HCT116 (cell line): ENCODE results near the gene TMEM91. TPM values are rescaled to one million over a fixed set of nuclear protein-coding genes. Genes with fewer than 3 reads are reported as not detected.

Source experiments
- ATAC-seq: fragments of 200-7000 bp; cut with Tn5 transposase; 2 replicates; pipeline ENCODE4 v1.9.1; 2020; ENCODE audit warnings: mild to moderate bottlenecking, moderate library complexity
- BruUV-seq: library from RNA; stranded (reverse); fragments of 400-500 nt; replicated peaks from 2 replicates; lab custom pipeline; 2021; lab: Mats Ljungman, UMichigan
- CTCF ChIA-PET: fragments of 300-600 bp; sonication (Branson Sonifier 250); formaldehyde crosslinking; loops from one replicate; lab custom pipeline; 2021; ENCODE audit warnings: antibody characterized with exemption; lab: Charles Lee
- POLR2A ChIA-PET: fragments of 300-600, 350-600 bp; sonication (Branson Sonifier 250); formaldehyde crosslinking; loops from one replicate; lab custom pipeline; 2021; ENCODE audit warnings: antibody characterized with exemption; lab: Charles Lee
- RAD21 ChIA-PET, 2 experiments: fragments of 300-600 bp; sonication (Branson Sonifier 250); formaldehyde crosslinking; loops; one replicate each; lab custom pipeline; 2023; ENCODE audit warnings: low total read pairs in 2 of 2; ENCODE audit not compliant: uncharacterized antibody in 2 of 2, unreplicated experiment in 2 of 2, low non-redundant PET in 1 of 2; lab: Charles Lee
- DNase-seq: peaks from one replicate; pipeline ENCODE4 v3.0.0-alpha.2; 2010; ENCODE audit warnings: low read depth, low spot score
- H2AFZ ChIP-seq: fragments of 200-600 bp; shearing (Covaris generic), sonication (generic); 2 replicates; pipeline ENCODE4 v1.6.1; 2017; ENCODE audit warnings: low read depth, mixed run types, mixed read lengths, antibody characterized with exemption, low read length; ENCODE audit not compliant: poor library complexity, severe bottlenecking
- H3K27ac ChIP-seq: 2 replicates; pipeline ENCODE4 v1.5.1; 2012; ENCODE audit warnings: low read depth, low read length
- H3K27me3 ChIP-seq: fragments of 200-600 bp; sonication (generic); 2 replicates; pipeline ENCODE4 v1.6.1; 2016; ENCODE audit warnings: mixed run types, low read length, mixed read lengths; ENCODE audit not compliant: insufficient read depth
- H3K36me3 ChIP-seq, 2 experiments: fragments of 200-500 bp in 1 of 2; fragments of 200-600 bp in 1 of 2; sonication (Bioruptor generic) in 1 of 2; sonication (generic) in 1 of 2; 2 replicates each; pipeline versions ENCODE4 v1.5.1 to v1.6.1; 2014 to 2016; ENCODE audit warnings: low read length in 2 of 2, inconsistent platforms in 1 of 2, mixed read lengths in 1 of 2, mixed run types in 1 of 2; ENCODE audit not compliant: insufficient read depth in 2 of 2, control insufficient read depth in 1 of 2
- H3K4me1 ChIP-seq, 2 experiments: fragments of 200-600 bp in 1 of 2; sonication (generic) in 1 of 2; 2 replicates each; pipeline versions ENCODE4 v1.5.1 to v1.6.1; 2012 to 2017; ENCODE audit warnings: low read length in 2 of 2, inconsistent platforms in 1 of 2, mild to moderate bottlenecking in 1 of 2, mixed read lengths in 1 of 2, mixed run types in 1 of 2, moderate library complexity in 1 of 2; ENCODE audit not compliant: insufficient read depth in 2 of 2, control insufficient read depth in 1 of 2
- H3K4me2 ChIP-seq: fragments of 200-600 bp; sonication (generic); 2 replicates; pipeline ENCODE4 v1.6.1; 2017; ENCODE audit warnings: mixed run types, low read length, mixed read lengths
- H3K4me3 ChIP-seq, 2 experiments: fragments of 200-600 bp in 1 of 2; sonication (generic) in 1 of 2; replicated peaks in 1 of 2; 2 replicates each; pipeline ENCODE4 v1.5.1; 2011 to 2016; ENCODE audit warnings: low read length in 2 of 2, control low read depth in 1 of 2, low read depth in 1 of 2, mild to moderate bottlenecking in 1 of 2, mixed read lengths in 1 of 2, mixed run types in 1 of 2
- H3K79me2 ChIP-seq: fragments of 200-600 bp; sonication (generic); 2 replicates; pipeline ENCODE4 v1.6.1; 2017; ENCODE audit warnings: mild to moderate bottlenecking, mixed run types, low read length, moderate library complexity, mixed read lengths; ENCODE audit not compliant: insufficient read depth
- H3K9ac ChIP-seq: fragments of 200-600 bp; sonication (generic); 2 replicates; pipeline ENCODE4 v1.6.1; 2016; ENCODE audit warnings: low read length, mixed read lengths
- H3K9me2 ChIP-seq: fragments of 200-600 bp; sonication (generic), shearing (Covaris generic); 2 replicates; pipeline ENCODE4 v1.6.1; 2017; ENCODE audit warnings: mixed run types, mild to moderate bottlenecking, moderate library complexity; ENCODE audit not compliant: insufficient read depth
- H3K9me3 ChIP-seq, 2 experiments: fragments of 200-500 bp in 1 of 2; fragments of 200-600 bp in 1 of 2; sonication (Bioruptor generic) in 1 of 2; sonication (generic) in 1 of 2; 2 replicates each; pipeline ENCODE4 v1.6.1; 2014 to 2017; ENCODE audit warnings: low read length in 2 of 2, mixed read lengths in 2 of 2, inconsistent platforms in 1 of 2, low read depth in 1 of 2, mild to moderate bottlenecking in 1 of 2, mixed run types in 1 of 2, moderate library complexity in 1 of 2; ENCODE audit not compliant: control insufficient read depth in 1 of 2, insufficient read depth in 1 of 2
- H4K20me1 ChIP-seq: fragments of 200-600 bp; sonication (generic), shearing (Covaris generic); 2 replicates; pipeline ENCODE4 v1.6.1; 2017; ENCODE audit warnings: mixed run types, mild to moderate bottlenecking, moderate library complexity; ENCODE audit not compliant: insufficient read depth
- ELF1 ChIP-seq: IDR thresholded peaks from 2 replicates; pipeline ENCODE4 v1.6.1; 2012; ENCODE audit warnings: low read depth, borderline replicate concordance
- EZH2phosphoT487 ChIP-seq: fragments of 200-600 bp; IDR thresholded peaks from 2 replicates; pipeline ENCODE4 v1.6.1; 2018; ENCODE audit warnings: antibody characterized with exemption, borderline replicate concordance
- JUND ChIP-seq: IDR thresholded peaks from 2 replicates; pipeline ENCODE4 v1.6.1; 2012
- POLR2AphosphoS5 ChIP-seq: IDR thresholded peaks from 2 replicates; pipeline ENCODE4 v1.6.1; 2011; ENCODE audit warnings: mild to moderate bottlenecking, low read depth, low read length, moderate library complexity
- SIN3A ChIP-seq: IDR thresholded peaks from 2 replicates; pipeline ENCODE4 v1.6.1; 2012; ENCODE audit warnings: low read depth
- SP1 ChIP-seq: IDR thresholded peaks from 2 replicates; pipeline ENCODE4 v1.6.1; 2012; ENCODE audit warnings: low read depth
- SRF ChIP-seq: IDR thresholded peaks from 2 replicates; pipeline ENCODE4 v1.6.1; 2012; ENCODE audit warnings: low read depth
- YY1 ChIP-seq: IDR thresholded peaks from 2 replicates; pipeline ENCODE4 v1.6.1; 2011; ENCODE audit warnings: low read length, low read depth, moderate library complexity, mild to moderate bottlenecking; ENCODE audit not compliant: insufficient replicate concordance; ENCODE audit errors: extremely low read depth
- ZFX ChIP-seq: fragments of 450-650 bp; IDR thresholded peaks from 2 replicates; pipeline ENCODE4 v1.6.1; 2017
- intact Hi-C: fragments of 100-400 bp; cut with micrococcal nuclease; formaldehyde crosslinking; loops from 2 replicates; pipeline ENCODE4 v1.10.0; 2022
- total RNA-seq: library from RNA; stranded (reverse); gene quantifications from one replicate; pipeline ENCODE4 v1.2.1, GENCODE V29; 2021; ENCODE audit not compliant: unreplicated experiment
- TF ChIP-seq, protein P1 (sequence below): IDR thresholded peaks from 2 replicates; pipeline ENCODE4 v1.6.1; 2012; ENCODE audit warnings: low read depth
- TF ChIP-seq, protein P2 (sequence below): IDR thresholded peaks from 2 replicates; pipeline ENCODE4 v1.6.1; 2011; ENCODE audit warnings: mild to moderate bottlenecking, low read length, moderate library complexity; ENCODE audit not compliant: insufficient replicate concordance; ENCODE audit errors: extremely low read depth
- TF ChIP-seq, protein P3 (sequence below): IDR thresholded peaks from 2 replicates; pipeline ENCODE4 v1.6.1; 2012

The TMEM91 gene
- total RNA-seq, 1 experiment from 2014 or later, result 4.4 TPM

- TF ChIP-seq, protein P1, sequence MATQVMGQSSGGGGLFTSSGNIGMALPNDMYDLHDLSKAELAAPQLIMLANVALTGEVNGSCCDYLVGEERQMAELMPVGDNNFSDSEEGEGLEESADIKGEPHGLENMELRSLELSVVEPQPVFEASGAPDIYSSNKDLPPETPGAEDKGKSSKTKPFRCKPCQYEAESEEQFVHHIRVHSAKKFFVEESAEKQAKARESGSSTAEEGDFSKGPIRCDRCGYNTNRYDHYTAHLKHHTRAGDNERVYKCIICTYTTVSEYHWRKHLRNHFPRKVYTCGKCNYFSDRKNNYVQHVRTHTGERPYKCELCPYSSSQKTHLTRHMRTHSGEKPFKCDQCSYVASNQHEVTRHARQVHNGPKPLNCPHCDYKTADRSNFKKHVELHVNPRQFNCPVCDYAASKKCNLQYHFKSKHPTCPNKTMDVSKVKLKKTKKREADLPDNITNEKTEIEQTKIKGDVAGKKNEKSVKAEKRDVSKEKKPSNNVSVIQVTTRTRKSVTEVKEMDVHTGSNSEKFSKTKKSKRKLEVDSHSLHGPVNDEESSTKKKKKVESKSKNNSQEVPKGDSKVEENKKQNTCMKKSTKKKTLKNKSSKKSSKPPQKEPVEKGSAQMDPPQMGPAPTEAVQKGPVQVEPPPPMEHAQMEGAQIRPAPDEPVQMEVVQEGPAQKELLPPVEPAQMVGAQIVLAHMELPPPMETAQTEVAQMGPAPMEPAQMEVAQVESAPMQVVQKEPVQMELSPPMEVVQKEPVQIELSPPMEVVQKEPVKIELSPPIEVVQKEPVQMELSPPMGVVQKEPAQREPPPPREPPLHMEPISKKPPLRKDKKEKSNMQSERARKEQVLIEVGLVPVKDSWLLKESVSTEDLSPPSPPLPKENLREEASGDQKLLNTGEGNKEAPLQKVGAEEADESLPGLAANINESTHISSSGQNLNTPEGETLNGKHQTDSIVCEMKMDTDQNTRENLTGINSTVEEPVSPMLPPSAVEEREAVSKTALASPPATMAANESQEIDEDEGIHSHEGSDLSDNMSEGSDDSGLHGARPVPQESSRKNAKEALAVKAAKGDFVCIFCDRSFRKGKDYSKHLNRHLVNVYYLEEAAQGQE, result no peak
- TF ChIP-seq YY1, result no peak
- TF ChIP-seq, protein P2, sequence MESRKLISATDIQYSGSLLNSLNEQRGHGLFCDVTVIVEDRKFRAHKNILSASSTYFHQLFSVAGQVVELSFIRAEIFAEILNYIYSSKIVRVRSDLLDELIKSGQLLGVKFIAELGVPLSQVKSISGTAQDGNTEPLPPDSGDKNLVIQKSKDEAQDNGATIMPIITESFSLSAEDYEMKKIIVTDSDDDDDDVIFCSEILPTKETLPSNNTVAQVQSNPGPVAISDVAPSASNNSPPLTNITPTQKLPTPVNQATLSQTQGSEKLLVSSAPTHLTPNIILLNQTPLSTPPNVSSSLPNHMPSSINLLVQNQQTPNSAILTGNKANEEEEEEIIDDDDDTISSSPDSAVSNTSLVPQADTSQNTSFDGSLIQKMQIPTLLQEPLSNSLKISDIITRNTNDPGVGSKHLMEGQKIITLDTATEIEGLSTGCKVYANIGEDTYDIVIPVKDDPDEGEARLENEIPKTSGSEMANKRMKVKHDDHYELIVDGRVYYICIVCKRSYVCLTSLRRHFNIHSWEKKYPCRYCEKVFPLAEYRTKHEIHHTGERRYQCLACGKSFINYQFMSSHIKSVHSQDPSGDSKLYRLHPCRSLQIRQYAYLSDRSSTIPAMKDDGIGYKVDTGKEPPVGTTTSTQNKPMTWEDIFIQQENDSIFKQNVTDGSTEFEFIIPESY, result no peak
- TF ChIP-seq, all 23 proteins: peak for 0
These were observed 10.1 kb downstream of the TMEM91 start (continued) for GRCh38 chr19:41386442-41386841.

DNA sequence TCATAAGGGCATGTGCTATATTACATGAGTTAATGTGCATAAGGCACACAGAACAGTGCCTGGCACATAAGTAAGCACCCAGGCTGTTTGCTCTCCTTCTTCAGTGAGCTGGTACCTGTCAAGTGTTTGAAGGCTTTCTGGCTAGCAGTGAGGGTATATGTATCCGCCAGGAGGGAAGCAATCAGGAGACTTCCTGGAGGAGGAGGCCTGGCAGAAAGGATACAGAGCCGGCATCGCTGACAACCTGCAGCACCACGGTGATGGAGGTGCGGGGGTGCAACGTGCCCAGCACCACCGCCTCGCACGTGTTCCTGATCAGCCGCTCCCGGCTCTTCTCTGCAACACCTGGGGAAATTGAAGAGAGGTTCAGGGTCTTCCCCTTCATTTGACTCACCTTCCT, 15.3 kb downstream of the TMEM91 start:
- H4K20me1 ChIP-seq, result no peaks in the 10 kb centered on the region
- H3K36me3 ChIP-seq, result peaks cover 10 to 17% of the 10 kb centered on the region in 2 experiments; a peak in 3 of 4 replicates
- H3K4me1 ChIP-seq, result peaks cover 2 to 8% of the 10 kb centered on the region in 2 experiments; a peak in 1 of 4 replicates
- ChIA-PET CTCF (no interaction called here), RAD21 (no interaction called here), POLR2A (no interaction called here)
- no peak for DNase-seq
- H3K9ac ChIP-seq, result no peak overlapping the region
- ATAC-seq, result no peak
- no TSS peak for BruUV-seq
- no peaks in the 10 kb centered on the region for H3K9me2 ChIP-seq
- H3K27me3 ChIP-seq, result no peaks in the 10 kb centered on the region
- no peak overlapping the region for H3K4me2 ChIP-seq
- H3K4me3 ChIP-seq, result no peak overlapping the region
- no peak overlapping the region for H3K27ac ChIP-seq
- H2AFZ ChIP-seq, result no peak overlapping the region
- H3K79me2 ChIP-seq, result peaks cover 18% of the 10 kb centered on the region
- intact Hi-C loops, result no loop called here
- no peaks in the 10 kb centered on the region for H3K9me3 ChIP-seq
- TF ChIP-seq ELF1 (no peak), ZFX (no peak), EZH2phosphoT487 (no peak), SIN3A (no peak), JUND (no peak), SP1 (no peak), SRF (no peak), POLR2AphosphoS5 (no peak)
- TF ChIP-seq, protein P2, result no peak
- TF ChIP-seq, protein P3, sequence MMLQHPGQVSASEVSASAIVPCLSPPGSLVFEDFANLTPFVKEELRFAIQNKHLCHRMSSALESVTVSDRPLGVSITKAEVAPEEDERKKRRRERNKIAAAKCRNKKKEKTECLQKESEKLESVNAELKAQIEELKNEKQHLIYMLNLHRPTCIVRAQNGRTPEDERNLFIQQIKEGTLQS, result no peak
- TF ChIP-seq, protein P1, result no peak
